ENCODE results near the gene STAM2.
"Not testable (repeated sequence)": the region's sequence is repeated elsewhere in the genome, so short reads cannot be mapped to it uniquely, and the experiment has no call there.

GRCh38 chr2:152090726-152091125, 84.8 kb downstream of the STAM2 start:
- TF ChIP-seq CTCF (conservative IDR thresholded peaks at IDR 0.05; ENCODE audit: low read depth, low read length); EZH2 (IDR thresholded peaks at IDR 0.05; ENCODE audit: borderline replicate concordance, low read depth, low read length, poor library complexity, severe bottlenecking): not testable (repeated sequence)

Data from A673 (cell line).